Esophagus squamous epithelium (tissue), 5 donors: ENCODE results near the gene MINDY4. TPM values are rescaled to one million over a fixed set of nuclear protein-coding genes. Genes with fewer than 3 reads are reported as not detected.
A peak's percentile ranks its signal among the peaks of the same experiment; 100 is the strongest.

ENCODE experiments used
- DNase-seq: peaks from one replicate; lab custom pipeline; 2025; lab: John Stamatoyannopoulos, UW
- H3K27ac ChIP-seq, 4 donors: fragments of 200-600 bp; sonication (generic); one replicate each; pipeline ENCODE4 v1.5.1; 2016 to 2019; ENCODE audit warnings: mild to moderate bottlenecking in 1 of 4
- H3K27me3 ChIP-seq, 4 donors: fragments of 200-600 bp; sonication (generic); 1 replicate in 3 of 4; 2 replicates in 1 of 4; pipeline versions ENCODE4 v1.5.1 to v1.6.0; 2017 to 2021; ENCODE audit warnings: antibody characterized with exemption in 1 of 4
- H3K36me3 ChIP-seq, 3 donors: fragments of 200-600 bp; sonication (generic); one replicate each; pipeline ENCODE4 v1.5.1; 2016 to 2019
- H3K4me1 ChIP-seq, 3 donors: fragments of 200-600 bp; sonication (generic); one replicate each; pipeline ENCODE4 v1.5.1; 2017 to 2019
- H3K4me3 ChIP-seq, 4 donors: fragments of 200-600 bp; sonication (generic); 1 replicate in 3 of 4; 2 replicates in 1 of 4; pipeline ENCODE4 v1.5.1; 2016 to 2019; ENCODE audit warnings: mild to moderate bottlenecking in 2 of 4, moderate library complexity in 1 of 4
- H3K9me3 ChIP-seq, 3 donors: fragments of 200-600 bp; sonication (generic); one replicate each; pipeline ENCODE4 v1.5.1; 2016 to 2019
- CTCF ChIP-seq, 6 experiments: fragments of 450-650 bp in 4 of 6; fragments of 200-600 bp in 2 of 6; sonication (generic) in 2 of 6; IDR thresholded peaks; one replicate each; pipeline ENCODE4 v1.5.1; 2016 to 2019; ENCODE audit warnings: antibody characterized with exemption in 6 of 6, mild to moderate bottlenecking in 4 of 6, moderate library complexity in 4 of 6
- POLR2A ChIP-seq, 4 donors: fragments of 450-650 bp; IDR thresholded peaks; one replicate each; pipeline ENCODE4 v1.6.1; 2017; ENCODE audit warnings: antibody characterized with exemption in 4 of 4, mild to moderate bottlenecking in 4 of 4, moderate library complexity in 3 of 4
- WGBS, 2 donors: methylation state at CpG; one replicate each; pipeline ENCODE4 v1.1.5; 2018; 5-methylcytosine and 5-hydroxymethylcytosine counted together
- intact Hi-C: fragments of 100-400 bp; cut with DNase I; formaldehyde crosslinking; loops from one replicate; pipeline ENCODE4 v1.15.0; 2022
- total RNA-seq, 4 donors: library from RNA; depleted of rRNA; stranded (reverse); fragments of >200 nt; gene quantifications; one replicate each; pipeline ENCODE4 v1.1.0, GENCODE V29; 2016
- donor health status: DM: yes; HTN: yes; CAD: no.

The MINDY4 gene
- total RNA-seq, 4 donors from 2014 or later = 2.5 to 6.3 (median 3.3) TPM

GRCh38 chr7:30936650-30937245, 165.5 kb downstream of the MINDY4 start:
- no peak for DNase-seq

GRCh38 chr7:30937416-30937815, 166.2 kb downstream of the MINDY4 start:
- H3K9me3 ChIP-seq = no peaks in the 10 kb centered on the region
- no peak overlapping the region for H3K4me3 ChIP-seq
- 39 to 41% methylated on average over 3 of the region's 3 CpGs for WGBS, 2 donors
- DNase-seq = no peak
- H3K4me1 ChIP-seq = peaks cover 0 to 11% (median 4%) of the 10 kb centered on the region in 3 donors
- no peak for TF ChIP-seq POLR2A (IDR thresholded peaks at IDR 0.05)
- TF ChIP-seq CTCF (IDR thresholded peaks at IDR 0.05) = no peak
- H3K27ac ChIP-seq = no peak overlapping the region
- H3K27me3 ChIP-seq = peaks cover 0 to 41% (median 0%) of the 10 kb centered on the region in 4 donors
- no peaks in the 10 kb centered on the region for H3K36me3 ChIP-seq
- intact Hi-C loops = no loop called here

More at GRCh38 chr7:30936650-30937245, 165.5 kb downstream of the MINDY4 start:
- TF ChIP-seq POLR2A (IDR thresholded peaks at IDR 0.05) (no peak), CTCF (IDR thresholded peaks at IDR 0.05) (no peak)
- peaks cover 0 to 34% (median 0%) of the 10 kb centered on the region in 4 donors for H3K27me3 ChIP-seq
- no peak overlapping the region for H3K4me3 ChIP-seq
- intact Hi-C loops = no loop called here
- peaks cover 0 to 17% (median 4%) of the 10 kb centered on the region in 3 donors for H3K4me1 ChIP-seq
- no peaks in the 10 kb centered on the region for H3K9me3 ChIP-seq
- H3K36me3 ChIP-seq = no peaks in the 10 kb centered on the region
- no peak overlapping the region for H3K27ac ChIP-seq

- intact Hi-C loops = no loop called here
- H3K4me3 ChIP-seq = peak overlapping the region in 1 of 4 donors; percentile 44
- no peaks in the 10 kb centered on the region for H3K36me3 ChIP-seq
- H3K4me1 ChIP-seq = peaks cover 0 to 6% (median 4%) of the 10 kb centered on the region in 3 donors
- no peaks in the 10 kb centered on the region for H3K9me3 ChIP-seq
- WGBS, 2 donors = 2 to 16% methylated on average over 12 of the region's 25 CpGs
- no peak for DNase-seq
- H3K27ac ChIP-seq = no peak overlapping the region
- H3K27me3 ChIP-seq = peaks cover 0 to 50% (median 0%) of the 10 kb centered on the region in 4 donors
- TF ChIP-seq CTCF (IDR thresholded peaks at IDR 0.05) (peak; percentile 64 to 98 (median 88)), POLR2A (IDR thresholded peaks at IDR 0.05) (no peak)
Observed at GRCh38 chr7:30938435-30939316, 167.5 kb downstream of the MINDY4 start.

GRCh38 chr7:30941582-30942323, 170.5 kb downstream of the MINDY4 start:
- Histone ChIP-seq H3K27me3 (peaks cover 0 to 64% (median 0%) of the 10 kb centered on the region in 4 donors), H3K27ac (no peak overlapping the region), H3K36me3 (no peaks in the 10 kb centered on the region), H3K4me3 (no peak overlapping the region), H3K4me1 (peaks cover 0 to 6% (median 4%) of the 10 kb centered on the region in 3 donors), H3K9me3 (peaks cover 0 to 8% (median 0%) of the 10 kb centered on the region in 3 donors)
- intact Hi-C loops = no loop called here
- WGBS, 2 donors = 40 to 47% methylated on average over 8 of the region's 8 CpGs
- DNase-seq = no peak
- TF ChIP-seq POLR2A (IDR thresholded peaks at IDR 0.05) = no peak
- TF ChIP-seq CTCF (IDR thresholded peaks at IDR 0.05) = no peak

Other genes with a start within 250 kb of the MINDY4 start
- gene GARS1, start 176.5 kb upstream of the MINDY4 start, total RNA-seq = 100 to 1,000 TPM in 2 of 4 donors, 10 to 100 TPM in 2; 79.2 to 125 (median 97.3) TPM
- under 1 TPM in 2 of 4 donors, not detected in 2; under 0.01 to 0.09 TPM for gene CRHR2, start 89.0 kb upstream of the MINDY4 start, total RNA-seq
- 10 to 100 TPM in 2 of 4 donors, 1 to 10 TPM in 1, under 1 TPM in 1; 0.76 to 40.2 (median 7.8) TPM for gene INMT, start 19.3 kb upstream of the MINDY4 start, total RNA-seq
- gene AQP1, start 140.4 kb downstream of the MINDY4 start, total RNA-seq = 100 to 1,000 TPM in 1 of 4 donors, 10 to 100 TPM in 3; 14.9 to 159 (median 44.7) TPM
- gene GHRHR, start 192.5 kb downstream of the MINDY4 start, total RNA-seq = not detected